Fibroblast of mammary gland (primary cell): ENCODE measurements around the gene SLC6A17.

Source experiments
- DNase-seq: peaks from one replicate; pipeline ENCODE4 v3.0.0-alpha.2; 2010; ENCODE audit warnings: low read depth
- H3K4me3 ChIP-seq: 2 replicates; pipeline ENCODE4 v1.5.1; 2011; ENCODE audit warnings: low read depth, mild to moderate bottlenecking, low read length, moderate library complexity; ENCODE audit not compliant: control insufficient read depth
- TF ChIP-seq, protein P1 (sequence below): conservative IDR thresholded peaks from 2 replicates; pipeline ENCODE4 v1.5.1; 2011; ENCODE audit warnings: low read depth, low read length, inconsistent platforms; ENCODE audit not compliant: control insufficient read depth, insufficient read depth

The SLC6A17 gene

DNA sequence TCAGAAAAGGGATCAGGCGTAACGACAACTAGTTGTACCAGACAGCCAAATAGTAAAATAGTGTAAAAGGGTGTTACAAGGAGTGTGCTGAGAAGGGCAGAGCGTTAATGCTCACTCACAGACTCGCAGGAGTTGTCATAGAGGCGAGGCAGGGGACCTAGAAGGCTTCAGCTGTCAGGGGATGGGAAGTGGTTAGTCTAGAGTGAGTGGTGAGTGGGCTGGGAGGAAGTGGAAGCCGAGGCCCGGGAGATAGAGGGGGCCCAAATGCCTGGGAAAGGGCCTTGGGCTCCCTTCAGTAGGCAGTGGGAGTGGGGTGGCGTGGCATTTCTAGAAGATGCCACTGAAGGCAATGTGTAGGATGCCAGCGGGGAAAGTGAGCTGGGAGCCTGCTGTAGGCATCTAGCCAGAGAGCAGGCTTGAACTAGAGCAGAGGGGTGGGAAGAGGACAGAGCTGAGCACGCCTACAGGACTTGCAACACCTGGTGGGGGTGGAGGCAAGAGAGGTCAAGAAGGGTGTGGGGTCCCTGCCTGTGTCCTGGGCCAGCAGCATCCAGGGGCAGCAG lies 10.3 kb downstream of the SLC6A17 start:
- TF ChIP-seq, protein P1, sequence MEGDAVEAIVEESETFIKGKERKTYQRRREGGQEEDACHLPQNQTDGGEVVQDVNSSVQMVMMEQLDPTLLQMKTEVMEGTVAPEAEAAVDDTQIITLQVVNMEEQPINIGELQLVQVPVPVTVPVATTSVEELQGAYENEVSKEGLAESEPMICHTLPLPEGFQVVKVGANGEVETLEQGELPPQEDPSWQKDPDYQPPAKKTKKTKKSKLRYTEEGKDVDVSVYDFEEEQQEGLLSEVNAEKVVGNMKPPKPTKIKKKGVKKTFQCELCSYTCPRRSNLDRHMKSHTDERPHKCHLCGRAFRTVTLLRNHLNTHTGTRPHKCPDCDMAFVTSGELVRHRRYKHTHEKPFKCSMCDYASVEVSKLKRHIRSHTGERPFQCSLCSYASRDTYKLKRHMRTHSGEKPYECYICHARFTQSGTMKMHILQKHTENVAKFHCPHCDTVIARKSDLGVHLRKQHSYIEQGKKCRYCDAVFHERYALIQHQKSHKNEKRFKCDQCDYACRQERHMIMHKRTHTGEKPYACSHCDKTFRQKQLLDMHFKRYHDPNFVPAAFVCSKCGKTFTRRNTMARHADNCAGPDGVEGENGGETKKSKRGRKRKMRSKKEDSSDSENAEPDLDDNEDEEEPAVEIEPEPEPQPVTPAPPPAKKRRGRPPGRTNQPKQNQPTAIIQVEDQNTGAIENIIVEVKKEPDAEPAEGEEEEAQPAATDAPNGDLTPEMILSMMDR = no peak
- DNase-seq = no peak
- H3K4me3 ChIP-seq = no peak overlapping the region

GRCh38 chr1:110161165-110161564 lies 10.9 kb downstream of the SLC6A17 start:
- no peak for DNase-seq
- TF ChIP-seq, protein P1 = no peak

GRCh38 chr1:110161849-110162248 lies 11.6 kb downstream of the SLC6A17 start:
- TF ChIP-seq, protein P1 = no peak
- DNase-seq = no peak
- no peak overlapping the region for H3K4me3 ChIP-seq

More at GRCh38 chr1:110161165-110161564, 10.9 kb downstream of the SLC6A17 start:
- no peak overlapping the region for H3K4me3 ChIP-seq

DNA sequence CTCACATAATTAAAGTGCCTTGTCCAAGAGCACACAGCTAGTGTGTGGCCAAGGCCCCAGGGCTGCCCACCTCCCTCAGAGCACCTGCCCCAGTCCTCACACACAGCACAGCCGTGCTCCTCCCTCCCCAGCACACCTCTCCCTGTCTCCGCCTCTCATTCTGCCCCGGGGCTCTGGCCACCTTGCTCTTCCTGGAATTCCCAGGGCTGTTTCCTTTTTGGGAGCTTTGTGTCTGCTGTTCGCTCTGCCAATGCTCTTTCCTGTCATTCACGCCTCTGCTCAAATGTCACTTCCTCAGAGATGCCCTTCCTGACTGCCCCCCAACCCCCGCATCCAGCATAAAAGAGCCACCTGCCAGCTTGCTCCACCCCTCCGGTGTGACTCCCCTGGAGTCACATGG lies 13.3 kb downstream of the SLC6A17 start:
- TF ChIP-seq, protein P1 = no peak
- H3K4me3 ChIP-seq = no peak overlapping the region
- no peak for DNase-seq

GRCh38 chr1:110164725-110165350 lies 14.5 kb downstream of the SLC6A17 start:
- TF ChIP-seq, protein P1 = no peak
- H3K4me3 ChIP-seq = no peak overlapping the region
- no peak for DNase-seq

- TF ChIP-seq, protein P1 = no peak
- DNase-seq = no peak
- H3K4me3 ChIP-seq = no peak overlapping the region
These were observed 15.5 kb downstream of the SLC6A17 start for GRCh38 chr1:110165761-110166231.
